IPS-20b (cell line): ENCODE results near the gene LEFTY1.
A peak's percentile ranks its signal among the peaks of the same experiment; 100 is the strongest.

Experiments
- H3K27ac ChIP-seq: one replicate; pipeline ENCODE4 v1.5.1; 2013; ENCODE audit warnings: low read length
- H3K27me3 ChIP-seq: 2 replicates; pipeline ENCODE4 v1.6.1; 2013; ENCODE audit warnings: mild to moderate bottlenecking, low read length, inconsistent platforms; ENCODE audit not compliant: insufficient read depth
- H3K36me3 ChIP-seq: 2 replicates; pipeline ENCODE4 v1.6.1; 2013; ENCODE audit warnings: low read depth, mild to moderate bottlenecking, inconsistent platforms, low read length, moderate library complexity; ENCODE audit not compliant: insufficient read depth
- H3K4me1 ChIP-seq: 2 replicates; pipeline ENCODE4 v1.6.1; 2013; ENCODE audit warnings: mild to moderate bottlenecking, control low read depth, inconsistent platforms, low read length, moderate library complexity; ENCODE audit not compliant: insufficient read depth
- H3K4me3 ChIP-seq: 2 replicates; pipeline ENCODE4 v1.5.1; 2013; ENCODE audit warnings: mild to moderate bottlenecking, low read length, inconsistent platforms
- H3K9ac ChIP-seq: 2 replicates; pipeline ENCODE4 v1.6.1; 2013; ENCODE audit warnings: low read depth, mild to moderate bottlenecking, inconsistent platforms, low read length, moderate library complexity
- H3K9me3 ChIP-seq: 2 replicates; pipeline ENCODE4 v1.6.1; 2013; ENCODE audit warnings: mild to moderate bottlenecking, low read depth, low read length, inconsistent platforms; ENCODE audit not compliant: insufficient read depth

LEFTY1 gene

GRCh38 chr1:225883616-225884265 lies 5.2 kb downstream of the LEFTY1 start:
- Histone ChIP-seq H3K36me3 (peaks cover 2% of the 10 kb centered on the region; the same call in 1 of the 2 replicates), H3K4me1 (peaks cover 14% of the 10 kb centered on the region), H3K27ac (no peak overlapping the region), H3K9ac (no peak overlapping the region), H3K27me3 (peaks cover 48% of the 10 kb centered on the region), H3K4me3 (no peak overlapping the region), H3K9me3 (no peaks in the 10 kb centered on the region)

- Histone ChIP-seq H3K36me3 (peaks cover 6% of the 10 kb centered on the region; the same call in 1 of the 2 replicates), H3K27ac (no peak overlapping the region), H3K27me3 (peaks cover 40% of the 10 kb centered on the region), H3K4me3 (peak overlapping the region; percentile 88), H3K9ac (peak overlapping the region; percentile 83), H3K9me3 (no peaks in the 10 kb centered on the region), H3K4me1 (peaks cover 17% of the 10 kb centered on the region)
Measured at GRCh38 chr1:225882694-225883615, 6.0 kb downstream of the LEFTY1 start.

GRCh38 chr1:225881959-225882693 lies 6.8 kb downstream of the LEFTY1 start, which contains the start of gene TMEM63A:
Gene TMEM63A (minus strand): TSS chr1:225882380. CDS start chr1:225877580, 4,800 bp downstream.
- Histone ChIP-seq H3K9ac (peak within 1 kb of the TSS; percentile 83), H3K4me3 (peak within 1 kb of the TSS; percentile 88)

GRCh38 chr1:225881081-225881958 lies 7.6 kb downstream of the LEFTY1 start:
- H3K9me3 ChIP-seq, result no peaks in the 10 kb centered on the region
- H3K9ac ChIP-seq, result peak overlapping the region; percentile 83; the same call in 1 of the 2 replicates
- peaks cover 31% of the 10 kb centered on the region for H3K27me3 ChIP-seq
- H3K27ac ChIP-seq, result no peak overlapping the region
- H3K36me3 ChIP-seq, result peaks cover 16% of the 10 kb centered on the region
- peak overlapping the region; percentile 88 for H3K4me3 ChIP-seq
- H3K4me1 ChIP-seq, result peaks cover 17% of the 10 kb centered on the region

More at GRCh38 chr1:225881959-225882693, 6.8 kb downstream of the LEFTY1 start, which contains the start of gene TMEM63A:
- Histone ChIP-seq H3K27ac (no peak within 1 kb of the TSS), H3K27me3 (peaks cover 38% of the 10 kb centered on the region), H3K4me1 (peaks cover 17% of the 10 kb centered on the region), H3K9me3 (no peaks in the 10 kb centered on the region), H3K36me3 (peaks cover 10% of the 10 kb centered on the region; the same call in 1 of the 2 replicates)

- peaks cover 29% of the 10 kb centered on the region for H3K27me3 ChIP-seq
- peak overlapping the region; percentile 83; the same call in 1 of the 2 replicates for H3K9ac ChIP-seq
- H3K9me3 ChIP-seq, result no peaks in the 10 kb centered on the region
- H3K4me3 ChIP-seq, result peak overlapping the region; percentile 88
- peaks cover 19% of the 10 kb centered on the region for H3K36me3 ChIP-seq
- H3K4me1 ChIP-seq, result peaks cover 17% of the 10 kb centered on the region
- H3K27ac ChIP-seq, result no peak overlapping the region
Measured at GRCh38 chr1:225880636-225881035, 8.3 kb downstream of the LEFTY1 start.

- peaks cover 17% of the 10 kb centered on the region for H3K4me1 ChIP-seq
- H3K4me3 ChIP-seq, result no peak overlapping the region
- no peaks in the 10 kb centered on the region for H3K9me3 ChIP-seq
- H3K9ac ChIP-seq, result no peak overlapping the region
- H3K27me3 ChIP-seq, result peaks cover 29% of the 10 kb centered on the region
- H3K36me3 ChIP-seq, result peaks cover 19% of the 10 kb centered on the region
- no peak overlapping the region for H3K27ac ChIP-seq
Measured at GRCh38 chr1:225880222-225880588, 8.7 kb downstream of the LEFTY1 start.

GRCh38 chr1:225879521-225880221 lies 9.3 kb downstream of the LEFTY1 start:
- Histone ChIP-seq H3K9me3 (no peaks in the 10 kb centered on the region), H3K9ac (no peak overlapping the region), H3K4me1 (peaks cover 17% of the 10 kb centered on the region), H3K36me3 (peaks cover 19% of the 10 kb centered on the region), H3K4me3 (no peak overlapping the region), H3K27me3 (peaks cover 29% of the 10 kb centered on the region), H3K27ac (no peak overlapping the region)

- peaks cover 20% of the 10 kb centered on the region; the same call in 1 of the 2 replicates for H3K27me3 ChIP-seq
- peaks cover 17% of the 10 kb centered on the region for H3K4me1 ChIP-seq
- no peak overlapping the region for H3K4me3 ChIP-seq
- no peak overlapping the region for H3K27ac ChIP-seq
- H3K36me3 ChIP-seq, result peaks cover 31% of the 10 kb centered on the region
- no peaks in the 10 kb centered on the region for H3K9me3 ChIP-seq
- H3K9ac ChIP-seq, result no peak overlapping the region
Measured at GRCh38 chr1:225878282-225878681, 10.7 kb downstream of the LEFTY1 start.

GRCh38 chr1:225877580-225877979 lies 11.4 kb downstream of the LEFTY1 start:
- Histone ChIP-seq H3K4me3 (no peak overlapping the region), H3K4me1 (peaks cover 17% of the 10 kb centered on the region), H3K27ac (no peak overlapping the region), H3K9me3 (no peaks in the 10 kb centered on the region), H3K9ac (no peak overlapping the region), H3K36me3 (peaks cover 32% of the 10 kb centered on the region), H3K27me3 (peaks cover 13% of the 10 kb centered on the region; the same call in 1 of the 2 replicates)

- Histone ChIP-seq H3K4me3 (no peak overlapping the region), H3K4me1 (peaks cover 17% of the 10 kb centered on the region), H3K36me3 (peaks cover 32% of the 10 kb centered on the region), H3K9me3 (no peaks in the 10 kb centered on the region), H3K27me3 (peaks cover 11% of the 10 kb centered on the region; the same call in 1 of the 2 replicates), H3K9ac (no peak overlapping the region), H3K27ac (no peak overlapping the region)
Measured at GRCh38 chr1:225876900-225877510, 11.9 kb downstream of the LEFTY1 start.
